B cell (primary cell): ENCODE measurements around the gene SASH1. TPM values are rescaled to one million over a fixed set of nuclear protein-coding genes. Genes with fewer than 3 reads are reported as not detected.

ENCODE experiments used
- ATAC-seq: fragments of 200-7000 bp; cut with Tn5 transposase; one replicate; pipeline ENCODE4 v1.10.0; 2021; ENCODE audit warnings: low read depth, mild to moderate bottlenecking, moderate number of reproducible peaks, moderate library complexity
- CTCF ChIA-PET: fragments of 350-600 bp; sonication (Branson Sonifier 250); formaldehyde crosslinking; loops from one replicate; lab custom pipeline; 2021; ENCODE audit warnings: antibody characterized with exemption, inconsistent platforms; lab: Charles Lee
- POLR2A ChIA-PET: fragments of 350-600 bp; sonication (Branson Sonifier 250); formaldehyde crosslinking; loops from one replicate; lab custom pipeline; 2021; ENCODE audit warnings: antibody characterized with exemption; lab: Charles Lee
- DNase-seq: peaks from one replicate; pipeline ENCODE4 v3.0.0; 2013
- H2AFZ ChIP-seq: 2 replicates; pipeline ENCODE4 v1.6.1; 2012; ENCODE audit warnings: mild to moderate bottlenecking, low read depth, low read length; ENCODE audit not compliant: insufficient read depth, poor library complexity, severe bottlenecking
- H3K27ac ChIP-seq, 2 donors: 1 replicate in 1 of 2; 2 replicates in 1 of 2; pipeline ENCODE4 v1.5.1; 2012 to 2013; ENCODE audit warnings: low read length in 2 of 2, mild to moderate bottlenecking in 2 of 2, moderate library complexity in 1 of 2
- H3K27me3 ChIP-seq, 4 experiments: fragments of 200-600 bp in 1 of 4; sonication (generic) in 1 of 4; replicated peaks in 1 of 4; 1 replicate in 2 of 4; 2 replicates in 2 of 4; pipeline versions ENCODE4 v1.6.1 to v1.7.0; 2013 to 2016; ENCODE audit warnings: low read length in 3 of 4, mild to moderate bottlenecking in 2 of 4, mixed read lengths in 1 of 4, moderate library complexity in 1 of 4; ENCODE audit not compliant: insufficient read depth in 4 of 4, control insufficient read depth in 3 of 4; ENCODE audit errors: control extremely low read depth in 1 of 4
- H3K36me3 ChIP-seq, 2 experiments: replicated peaks in 1 of 2; 1 replicate in 1 of 2; 2 replicates in 1 of 2; pipeline versions ENCODE4 v1.6.1 to v1.7.1; 2013; ENCODE audit warnings: low read length in 1 of 2; ENCODE audit not compliant: insufficient read depth in 2 of 2, control insufficient read depth in 1 of 2; ENCODE audit errors: control extremely low read depth in 1 of 2, extremely low read depth in 1 of 2
- H3K4me1 ChIP-seq, 2 donors: fragments of 200-600 bp in 1 of 2; sonication (generic) in 1 of 2; 1 replicate in 1 of 2; 2 replicates in 1 of 2; pipeline versions ENCODE4 v1.5.1 to v1.6.1; 2013 to 2017; ENCODE audit warnings: low read length in 2 of 2; ENCODE audit not compliant: control insufficient read depth in 2 of 2, insufficient read depth in 2 of 2
- H3K4me2 ChIP-seq: replicated peaks from 2 replicates; pipeline ENCODE3; 2012; ENCODE audit warnings: mild to moderate bottlenecking, low read depth, low read length; ENCODE audit not compliant: poor library complexity, severe bottlenecking
- H3K4me3 ChIP-seq, 5 experiments: fragments of 200-600 bp in 1 of 5; sonication (generic) in 1 of 5; 1 replicate in 3 of 5; 2 replicates in 2 of 5; pipeline versions ENCODE4 v1.5.1 to v1.7.0; 2011 to 2016; ENCODE audit warnings: low read length in 4 of 5, mild to moderate bottlenecking in 4 of 5, low read depth in 2 of 5, control low read depth in 1 of 5, moderate library complexity in 1 of 5; ENCODE audit not compliant: insufficient read depth in 1 of 5; ENCODE audit errors: control extremely low read depth in 1 of 5, extremely low read depth in 1 of 5
- H3K79me2 ChIP-seq: fragments of 200-600 bp; sonication (generic); one replicate; pipeline ENCODE4 v1.6.0; 2016; ENCODE audit warnings: low read length; ENCODE audit not compliant: control insufficient read depth, insufficient read depth
- H3K9ac ChIP-seq: fragments of 200-600 bp; sonication (generic); 2 replicates; pipeline ENCODE4 v1.6.1; 2017; ENCODE audit warnings: mild to moderate bottlenecking, low read length, moderate library complexity
- H3K9me3 ChIP-seq, 3 donors: one replicate each; pipeline versions ENCODE4 v1.6.1 to v1.7.1; 2013; ENCODE audit warnings: low read length in 2 of 3; ENCODE audit not compliant: control insufficient read depth in 2 of 3, insufficient read depth in 1 of 3; ENCODE audit errors: control extremely low read depth in 1 of 3
- H4K20me1 ChIP-seq: 2 replicates; pipeline ENCODE4 v1.6.0; 2012; ENCODE audit warnings: mild to moderate bottlenecking, low read length; ENCODE audit not compliant: insufficient read depth, control insufficient read depth, poor library complexity, severe bottlenecking
- H3K27ac Mint-ChIP-seq: one replicate; pipeline ENCODE4 v1.8.0; 2021; ENCODE audit warnings: mixed read lengths
- H3K27me3 Mint-ChIP-seq: one replicate; pipeline ENCODE4 v1.8.0; 2021; ENCODE audit warnings: mixed read lengths
- H3K4me1 Mint-ChIP-seq: one replicate; pipeline ENCODE4 v1.8.0; 2021; ENCODE audit warnings: mixed read lengths
- H3K4me3 Mint-ChIP-seq: one replicate; pipeline ENCODE4 v1.8.0; 2021; ENCODE audit warnings: mixed read lengths
- H3K9me3 Mint-ChIP-seq: one replicate; pipeline ENCODE4 v1.8.0; 2022; ENCODE audit warnings: mixed read lengths; ENCODE audit not compliant: insufficient read depth
- CTCF ChIP-seq: fragments of 200-600 bp; IDR thresholded peaks from one replicate; pipeline ENCODE4 v1.8.0; 2022; ENCODE audit warnings: antibody characterized with exemption, mild to moderate bottlenecking
- EZH2 ChIP-seq: IDR thresholded peaks from 2 replicates; pipeline ENCODE4 v1.6.1; 2012; ENCODE audit warnings: borderline replicate concordance, low read depth, mild to moderate bottlenecking, moderate library complexity, low read length; ENCODE audit not compliant: insufficient read depth, poor library complexity, severe bottlenecking
- WGBS: methylation state at CpG from one replicate; pipeline ENCODE4 v1.1.5; 2013; ENCODE audit warnings: missing lambda C conversion rate; ENCODE audit not compliant: insufficient coverage; 5-methylcytosine and 5-hydroxymethylcytosine counted together
- intact Hi-C: fragments of 100-400 bp; cut with micrococcal nuclease; formaldehyde crosslinking; loops from one replicate; pipeline ENCODE4 v1.10.0; 2022
- polyA plus RNA-seq: library from polyadenylated mRNA; depleted of rRNA; stranded (reverse); fragments of >200 nt; gene quantifications from 2 replicates; pipeline ENCODE4 v1.2.3, GENCODE V29; 2012
- total RNA-seq, 2 donors: library from RNA; stranded (reverse); fragments of 120-200 nt in 1 of 2; gene quantifications; 1 replicate in 1 of 2; 2 replicates in 1 of 2; pipeline versions ENCODE4 v1.2.3 to v1.2.4, GENCODE V29; 2013 to 2022

SASH1 gene
- total and polyA plus RNA-seq, 2 donors (not counting 1 experiment from before 2014, with no cell fraction given): 0.01 to 0.07 TPM

- Mint-ChIP-seq H3K4me1 (peaks cover 13% of the 10 kb centered on the region), H3K27me3 (peaks cover 9% of the 10 kb centered on the region), H3K27ac (no peak overlapping the region), H3K9me3 (no peaks in the 10 kb centered on the region), H3K4me3 (no peak overlapping the region)
- 98% methylated on average over 6 of the region's 8 CpGs for WGBS
- H3K4me3 ChIP-seq: no peak overlapping the region
- H3K4me1 ChIP-seq: peaks cover 8 to 9% of the 10 kb centered on the region in 2 donors
- H4K20me1 ChIP-seq: no peaks in the 10 kb centered on the region
- CTCF ChIA-PET: interaction anchor here (1.5 kb wide), 1 partner anchor 13 kb away, joined by 5 read pairs; no protein-coding TSS in a partner anchor
- no peak overlapping the region for H3K27ac ChIP-seq
- H3K27me3 ChIP-seq: peaks cover 0 to 2% (median 0%) of the 10 kb centered on the region in 4 experiments
- DNase-seq (no peak), ATAC-seq (no peak)
- no peak for TF ChIP-seq CTCF
- TF ChIP-seq EZH2: no peak
- POLR2A ChIA-PET: no interaction called here
- H3K79me2 ChIP-seq: no peaks in the 10 kb centered on the region
- H3K9me3 ChIP-seq: no peaks in the 10 kb centered on the region
- no peaks in the 10 kb centered on the region for H3K36me3 ChIP-seq
- H2AFZ ChIP-seq: no peak overlapping the region
- intact Hi-C loops: no loop called here
- H3K9ac ChIP-seq: no peak overlapping the region
- H3K4me2 ChIP-seq: no peak overlapping the region
These were observed 222.8 kb downstream of the SASH1 start for GRCh38 chr6:148565321-148565926.

- no peaks in the 10 kb centered on the region for H3K9me3 Mint-ChIP-seq
- no peak overlapping the region for H3K27ac Mint-ChIP-seq
- DNase-seq (no peak), ATAC-seq (no peak)
- TF ChIP-seq CTCF: no peak
- TF ChIP-seq EZH2: no peak
- WGBS: 75% methylated on average over 5 of the region's 12 CpGs
- Histone ChIP-seq H3K4me3 (no peak overlapping the region), H3K9ac (no peak overlapping the region), H4K20me1 (no peaks in the 10 kb centered on the region), H2AFZ (peak overlapping the region; percentile 28), H3K27me3 (peaks cover 0 to 2% (median 0%) of the 10 kb centered on the region in 4 experiments), H3K36me3 (no peaks in the 10 kb centered on the region), H3K27ac (no peak overlapping the region), H3K79me2 (no peaks in the 10 kb centered on the region), H3K9me3 (no peaks in the 10 kb centered on the region), H3K4me2 (no peak overlapping the region), H3K4me1 (peaks cover 8 to 9% of the 10 kb centered on the region in 2 donors)
- intact Hi-C loops: no loop called here
- POLR2A ChIA-PET: no interaction called here
- H3K27me3 Mint-ChIP-seq: peaks cover 13% of the 10 kb centered on the region
- H3K4me1 Mint-ChIP-seq: peaks cover 10% of the 10 kb centered on the region
- CTCF ChIA-PET: interaction anchor here (1.5 kb wide), 1 partner anchor 12 kb away, joined by 5 read pairs; no protein-coding TSS in a partner anchor
- no peak overlapping the region for H3K4me3 Mint-ChIP-seq
These were observed 223.5 kb downstream of the SASH1 start for GRCh38 chr6:148565930-148566663.
